ENCODE results near the gene LRRC41. TPM values are rescaled to one million over a fixed set of nuclear protein-coding genes. Genes with fewer than 3 reads are reported as not detected.

The LRRC41 gene
- total and polyA plus RNA-seq, 2 experiments from 2014 or later = 103 to 133 TPM

DNA sequence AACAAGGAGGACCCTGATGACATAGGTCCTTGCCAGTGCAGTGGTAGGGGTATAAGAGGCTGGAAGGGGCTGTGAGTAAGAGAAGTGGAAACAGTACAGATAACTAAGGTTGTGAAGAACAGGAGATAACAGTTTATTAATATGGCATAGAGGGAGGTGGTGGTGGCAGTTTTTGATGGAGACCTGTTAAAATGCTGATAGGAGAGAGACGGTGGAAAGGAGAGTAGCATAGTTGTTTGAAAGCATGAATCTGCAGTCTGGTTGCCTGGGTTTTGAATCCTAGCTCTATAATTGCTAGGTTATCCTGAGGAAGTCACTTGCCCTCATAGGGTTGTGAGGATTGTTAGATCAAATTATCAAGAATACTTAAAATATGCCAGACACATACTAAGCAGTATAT lies 19.4 kb downstream of the LRRC41 start:
- no peaks in the 10 kb centered on the region for H3K9me2 ChIP-seq (ENCODE audit: insufficient read depth)
- peaks cover 53% of the 10 kb centered on the region for H3K36me3 ChIP-seq (ENCODE audit: low read depth)
- no peak for TF ChIP-seq EZH2phosphoT487 (IDR thresholded peaks at IDR 0.05; ENCODE audit: insufficient read depth, low read depth)
- no peak for DNase-seq
- in situ Hi-C loops (cut with MboI) = no loop called here
- WGBS, 2 experiments (ENCODE audit: low coverage in 1 of 2, low lambda C conversion rate in 2 of 2, missing lambda C conversion rate in 2 of 2) = 98 to 100% methylated on average over 1 of the region's 1 CpG
- H2AFZ ChIP-seq = no peak overlapping the region
- no peaks in the 10 kb centered on the region for H3K9me3 ChIP-seq (ENCODE audit: low read depth)
- H3K27ac ChIP-seq = peak overlapping the region; percentile 25; the same call in 1 of the 2 replicates
- peaks cover 18% of the 10 kb centered on the region for H3K4me1 ChIP-seq (ENCODE audit: insufficient read depth)
- H3K9ac ChIP-seq = peak overlapping the region; percentile 20; the same call in 1 of the 2 replicates
- peaks cover 45% of the 10 kb centered on the region for H3K79me2 ChIP-seq (ENCODE audit: insufficient read depth)
- H3F3A ChIP-seq (ENCODE audit: insufficient read depth) = peaks cover 17% of the 10 kb centered on the region
- no peak overlapping the region for H3K4me2 ChIP-seq (ENCODE audit: unreplicated experiment)
- H3K27me3 ChIP-seq (replicated peaks; ENCODE audit: insufficient read depth) = no peaks in the 10 kb centered on the region
- no peaks in the 10 kb centered on the region for H4K20me1 ChIP-seq (ENCODE audit: insufficient read depth)
- H3K4me3 ChIP-seq = no peak overlapping the region

DNA sequence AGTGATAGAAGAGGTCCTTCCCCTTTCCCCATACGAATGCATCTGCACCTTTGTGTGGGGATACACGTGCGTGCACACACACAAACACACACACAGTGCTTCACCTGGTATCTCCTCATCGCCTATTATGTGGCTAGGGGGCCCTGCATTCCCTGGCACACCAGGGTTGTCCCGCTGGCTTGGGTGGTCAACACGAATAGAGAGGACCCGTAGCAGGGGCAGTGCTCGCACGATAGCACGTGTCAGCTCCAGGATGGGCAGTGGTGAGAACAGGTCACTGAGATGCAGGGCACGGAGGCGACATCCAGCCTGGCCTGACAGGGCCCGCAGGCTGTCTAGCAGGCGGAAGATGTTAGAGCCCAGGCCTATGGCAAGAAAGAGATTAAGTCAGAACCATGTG lies 22.4 kb downstream of the LRRC41 start:
- H3K4me3 ChIP-seq = no peak overlapping the region
- WGBS, 2 experiments (ENCODE audit: low coverage in 1 of 2, low lambda C conversion rate in 2 of 2, missing lambda C conversion rate in 2 of 2) = 93 to 94% methylated on average over 14 of the region's 14 CpGs

DNA sequence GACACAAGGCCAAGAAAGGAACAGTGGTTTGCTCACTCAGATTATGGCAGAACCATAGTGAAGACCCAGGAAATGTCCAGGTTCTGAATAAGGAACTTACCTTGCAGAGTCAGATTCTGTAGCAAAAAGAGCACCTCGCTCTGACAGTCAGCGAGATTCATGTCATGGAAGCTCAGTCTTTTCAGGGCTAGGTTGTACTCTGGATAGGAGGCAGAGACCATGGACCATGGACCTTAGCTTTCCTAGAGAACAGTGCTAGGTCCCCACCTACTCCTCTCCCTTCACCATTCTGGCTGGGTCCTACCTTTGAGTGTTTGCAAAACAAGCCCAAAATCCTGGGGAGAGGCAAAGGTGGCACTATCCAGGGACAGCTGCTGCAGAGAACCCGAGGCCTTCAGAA lies 23.3 kb downstream of the LRRC41 start:
- peaks cover 15% of the 10 kb centered on the region; the same call in 1 of the 2 replicates for H3F3A ChIP-seq (ENCODE audit: insufficient read depth)
- H3K4me3 ChIP-seq = no peak overlapping the region
- H4K20me1 ChIP-seq (ENCODE audit: insufficient read depth) = no peaks in the 10 kb centered on the region
- no peak overlapping the region for H3K4me2 ChIP-seq (ENCODE audit: unreplicated experiment)
- peaks cover 27% of the 10 kb centered on the region for H3K79me2 ChIP-seq (ENCODE audit: insufficient read depth)
- DNase-seq = no peak
- peaks cover 39% of the 10 kb centered on the region for H3K36me3 ChIP-seq (ENCODE audit: low read depth)
- no peaks in the 10 kb centered on the region for H3K9me3 ChIP-seq (ENCODE audit: low read depth)
- no peaks in the 10 kb centered on the region for H3K27me3 ChIP-seq (replicated peaks; ENCODE audit: insufficient read depth)
- no peak for TF ChIP-seq EZH2 (IDR thresholded peaks at IDR 0.05; ENCODE audit: insufficient read depth, poor library complexity, severe bottlenecking)
- TF ChIP-seq EZH2phosphoT487 (IDR thresholded peaks at IDR 0.05; ENCODE audit: insufficient read depth, low read depth) = no peak
- WGBS, 2 experiments (ENCODE audit: low coverage in 1 of 2, low lambda C conversion rate in 2 of 2, missing lambda C conversion rate in 2 of 2) = 81 to 89% methylated on average over 3 of the region's 3 CpGs
- in situ Hi-C loops (cut with MboI) = no loop called here
- peaks cover 3% of the 10 kb centered on the region; the same call in 1 of the 2 replicates for H3K4me1 ChIP-seq (ENCODE audit: insufficient read depth)
- H2AFZ ChIP-seq = no peak overlapping the region
- H3K9ac ChIP-seq = no peak overlapping the region
- no peaks in the 10 kb centered on the region for H3K9me2 ChIP-seq (ENCODE audit: insufficient read depth)
- H3K27ac ChIP-seq = no peak overlapping the region

More for the DNA sequence above, 22.4 kb downstream of the LRRC41 start:
- DNase-seq = no peak
- Histone ChIP-seq H3K79me2 (ENCODE audit: insufficient read depth) (peaks cover 27% of the 10 kb centered on the region), H3K27ac (no peak overlapping the region), H3K9me3 (ENCODE audit: low read depth) (no peaks in the 10 kb centered on the region), H4K20me1 (ENCODE audit: insufficient read depth) (no peaks in the 10 kb centered on the region), H3K27me3 (replicated peaks; ENCODE audit: insufficient read depth) (no peaks in the 10 kb centered on the region), H3K4me2 (ENCODE audit: unreplicated experiment) (no peak overlapping the region), H3K4me1 (ENCODE audit: insufficient read depth) (peaks cover 5% of the 10 kb centered on the region; the same call in 1 of the 2 replicates), H3K36me3 (ENCODE audit: low read depth) (peaks cover 48% of the 10 kb centered on the region), H2AFZ (no peak overlapping the region), H3K9me2 (ENCODE audit: insufficient read depth) (no peaks in the 10 kb centered on the region), H3K9ac (no peak overlapping the region), H3F3A (ENCODE audit: insufficient read depth) (peaks cover 8% of the 10 kb centered on the region; the same call in 1 of the 2 replicates)
- in situ Hi-C loops (cut with MboI) = no loop called here
- no peak for TF ChIP-seq EZH2phosphoT487 (IDR thresholded peaks at IDR 0.05; ENCODE audit: insufficient read depth, low read depth)
- no peak for TF ChIP-seq EZH2 (IDR thresholded peaks at IDR 0.05; ENCODE audit: insufficient read depth, poor library complexity, severe bottlenecking)

DNA sequence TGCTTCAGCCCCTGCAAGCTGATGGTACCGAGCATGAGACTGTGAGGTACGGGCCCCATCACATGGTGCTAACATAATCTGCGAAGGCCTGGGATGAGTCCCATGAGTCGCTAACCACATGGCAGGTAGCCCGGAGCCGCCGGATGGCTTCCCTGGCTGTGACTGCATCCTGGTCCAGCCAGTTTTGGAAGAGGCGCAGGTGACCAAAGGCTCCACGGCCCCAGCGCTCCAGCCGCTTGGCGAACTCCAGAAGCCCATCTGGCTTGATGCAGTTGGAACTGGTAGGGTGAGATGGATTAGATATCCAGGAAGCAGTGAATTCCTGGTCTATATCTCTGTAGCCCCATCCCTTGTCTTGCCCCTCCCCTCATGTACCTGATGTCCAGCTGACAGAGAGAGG lies 24.6 kb downstream of the LRRC41 start:
- H4K20me1 ChIP-seq (ENCODE audit: insufficient read depth) = no peaks in the 10 kb centered on the region
- no peaks in the 10 kb centered on the region for H3K4me1 ChIP-seq (ENCODE audit: insufficient read depth)
- no peak for TF ChIP-seq EZH2 (IDR thresholded peaks at IDR 0.05; ENCODE audit: insufficient read depth, poor library complexity, severe bottlenecking)
- TF ChIP-seq EZH2phosphoT487 (IDR thresholded peaks at IDR 0.05; ENCODE audit: insufficient read depth, low read depth) = no peak
- H3K4me3 ChIP-seq = no peak overlapping the region
- no peak for DNase-seq
- no peak overlapping the region for H3K9ac ChIP-seq
- H3F3A ChIP-seq (ENCODE audit: insufficient read depth) = peaks cover 15% of the 10 kb centered on the region; the same call in 1 of the 2 replicates
- WGBS, 2 experiments (ENCODE audit: low coverage in 1 of 2, low lambda C conversion rate in 2 of 2, missing lambda C conversion rate in 2 of 2) = 84 to 85% methylated on average over 12 of the region's 12 CpGs
- H3K36me3 ChIP-seq (ENCODE audit: low read depth) = peaks cover 27% of the 10 kb centered on the region
- H3K27me3 ChIP-seq (replicated peaks; ENCODE audit: insufficient read depth) = no peaks in the 10 kb centered on the region
- H3K4me2 ChIP-seq (ENCODE audit: unreplicated experiment) = no peak overlapping the region
- no peak overlapping the region for H2AFZ ChIP-seq
- no peaks in the 10 kb centered on the region for H3K9me2 ChIP-seq (ENCODE audit: insufficient read depth)
- no peak overlapping the region for H3K27ac ChIP-seq
- peaks cover 16% of the 10 kb centered on the region for H3K79me2 ChIP-seq (ENCODE audit: insufficient read depth)
- in situ Hi-C loops (cut with MboI) = no loop called here
- no peaks in the 10 kb centered on the region for H3K9me3 ChIP-seq (ENCODE audit: low read depth)

Data from GM23248 (cell line).